GM21390 (cell line): Measurements from ENCODE around the gene FANCF.

Experiments
- ATAC-seq: cut with Tn5 transposase; IDR thresholded peaks from one replicate; pipeline ENCODE4 v1.9.1; 2021; ENCODE audit not compliant: unreplicated experiment

Gene FANCF

GRCh38 chr11:22626573-22627239 lies 1.1 kb upstream of the FANCF start:
- no peak for ATAC-seq

- peak; percentile 55 for ATAC-seq
These were observed 728 bp downstream of the FANCF start for GRCh38 chr11:22624742-22625447.

- no peak for ATAC-seq
These were observed 7.8 kb downstream of the FANCF start for GRCh38 chr11:22617868-22618267.

GRCh38 chr11:22603933-22604332 lies 21.7 kb downstream of the FANCF start:
- no peak for ATAC-seq

- ATAC-seq = no peak
These were observed 23.1 kb downstream of the FANCF start for GRCh38 chr11:22602504-22602903.

- no peak for ATAC-seq
These were observed 26.2 kb downstream of the FANCF start for GRCh38 chr11:22599458-22599857.

GRCh38 chr11:22597062-22597461 lies 28.6 kb downstream of the FANCF start:
- no peak for ATAC-seq

- ATAC-seq = no peak
These were observed 40.6 kb downstream of the FANCF start for GRCh38 chr11:22584976-22585375.

GRCh38 chr11:22583963-22584492 lies 41.6 kb downstream of the FANCF start:
- no peak for ATAC-seq

- no peak for ATAC-seq
These were observed 43.5 kb downstream of the FANCF start for GRCh38 chr11:22582151-22582410.

GRCh38 chr11:22581354-22582150 lies 44.1 kb downstream of the FANCF start:
- ATAC-seq = no peak

- no peak for ATAC-seq
These were observed 47.8 kb downstream of the FANCF start for GRCh38 chr11:22577854-22578253.
